Measurements from ENCODE around the gene RGS17.

The RGS17 gene

DNA sequence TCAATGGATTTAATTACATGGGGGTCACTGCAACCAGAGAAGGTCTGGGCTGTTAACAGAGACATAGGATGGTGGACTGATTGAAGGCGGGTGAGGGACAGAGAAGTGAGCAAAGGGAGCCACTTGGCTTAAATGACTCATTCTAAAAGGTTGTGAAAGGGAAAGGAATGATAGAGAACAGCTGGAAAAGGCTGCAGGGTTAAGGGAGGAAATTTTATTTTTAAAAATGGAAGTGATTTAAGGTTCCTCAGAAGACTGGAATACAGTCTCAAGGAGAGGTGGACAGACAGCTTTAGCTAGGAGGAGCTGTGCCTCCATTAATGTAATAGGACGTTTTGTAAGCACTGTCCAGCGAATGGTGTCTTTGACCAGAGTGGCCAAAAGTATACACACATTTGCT, 46.7 kb downstream of the RGS17 start:
- ATAC-seq, result 0 out of 3 replicates have a peak, but pooled peaks have one; percentile 31
- no peak for TF ChIP-seq ZNF8 (CRISPR knock-in tag; IDR thresholded peaks at IDR 0.05)

GRCh38 chr6:153083869-153084268, 47.2 kb downstream of the RGS17 start:
- TF ChIP-seq OSR1 (CRISPR knock-in tag; IDR thresholded peaks at IDR 0.05) (no peak), PATZ1 (CRISPR knock-in tag; IDR thresholded peaks at IDR 0.05; ENCODE audit: borderline replicate concordance) (no peak), SNAI2 (CRISPR knock-in tag; IDR thresholded peaks at IDR 0.05) (no peak), TOX (CRISPR knock-in tag; IDR thresholded peaks at IDR 0.05; ENCODE audit: borderline replicate concordance) (no peak), ZNF8 (CRISPR knock-in tag; IDR thresholded peaks at IDR 0.05) (no peak), ZC3H10 (CRISPR knock-in tag; IDR thresholded peaks at IDR 0.05) (no peak), ZNF565 (CRISPR knock-in tag; conservative IDR thresholded peaks at IDR 0.05; ENCODE audit: low read depth) (no peak)
- TF ChIP-seq, protein P1, sequence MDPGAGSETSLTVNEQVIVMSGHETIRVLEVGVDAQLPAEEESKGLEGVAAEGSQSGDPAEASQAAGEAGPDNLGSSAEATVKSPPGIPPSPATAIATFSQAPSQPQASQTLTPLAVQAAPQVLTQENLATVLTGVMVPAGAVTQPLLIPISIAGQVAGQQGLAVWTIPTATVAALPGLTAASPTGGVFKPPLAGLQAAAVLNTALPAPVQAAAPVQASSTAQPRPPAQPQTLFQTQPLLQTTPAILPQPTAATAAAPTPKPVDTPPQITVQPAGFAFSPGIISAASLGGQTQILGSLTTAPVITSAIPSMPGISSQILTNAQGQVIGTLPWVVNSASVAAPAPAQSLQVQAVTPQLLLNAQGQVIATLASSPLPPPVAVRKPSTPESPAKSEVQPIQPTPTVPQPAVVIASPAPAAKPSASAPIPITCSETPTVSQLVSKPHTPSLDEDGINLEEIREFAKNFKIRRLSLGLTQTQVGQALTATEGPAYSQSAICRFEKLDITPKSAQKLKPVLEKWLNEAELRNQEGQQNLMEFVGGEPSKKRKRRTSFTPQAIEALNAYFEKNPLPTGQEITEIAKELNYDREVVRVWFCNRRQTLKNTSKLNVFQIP (CRISPR knock-in tag; IDR thresholded peaks at IDR 0.05; ENCODE audit: borderline replicate concordance, low read depth), result no peak

GRCh38 chr6:153081914-153082313, 49.2 kb downstream of the RGS17 start:
- ATAC-seq, result no peak
- TF ChIP-seq ZNF8 (CRISPR knock-in tag; IDR thresholded peaks at IDR 0.05) (no peak), ZNF565 (CRISPR knock-in tag; conservative IDR thresholded peaks at IDR 0.05; ENCODE audit: low read depth) (no peak), OSR1 (CRISPR knock-in tag; IDR thresholded peaks at IDR 0.05) (no peak), ZC3H10 (CRISPR knock-in tag; IDR thresholded peaks at IDR 0.05) (no peak)
- TF ChIP-seq, protein P2, sequence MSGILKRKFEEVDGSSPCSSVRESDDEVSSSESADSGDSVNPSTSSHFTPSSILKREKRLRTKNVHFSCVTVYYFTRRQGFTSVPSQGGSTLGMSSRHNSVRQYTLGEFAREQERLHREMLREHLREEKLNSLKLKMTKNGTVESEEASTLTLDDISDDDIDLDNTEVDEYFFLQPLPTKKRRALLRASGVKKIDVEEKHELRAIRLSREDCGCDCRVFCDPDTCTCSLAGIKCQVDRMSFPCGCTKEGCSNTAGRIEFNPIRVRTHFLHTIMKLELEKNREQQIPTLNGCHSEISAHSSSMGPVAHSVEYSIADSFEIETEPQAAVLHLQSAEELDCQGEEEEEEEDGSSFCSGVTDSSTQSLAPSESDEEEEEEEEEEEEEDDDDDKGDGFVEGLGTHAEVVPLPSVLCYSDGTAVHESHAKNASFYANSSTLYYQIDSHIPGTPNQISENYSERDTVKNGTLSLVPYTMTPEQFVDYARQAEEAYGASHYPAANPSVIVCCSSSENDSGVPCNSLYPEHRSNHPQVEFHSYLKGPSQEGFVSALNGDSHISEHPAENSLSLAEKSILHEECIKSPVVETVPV (CRISPR knock-in tag; IDR thresholded peaks at IDR 0.05), result no peak

More at GRCh38 chr6:153083869-153084268, 47.2 kb downstream of the RGS17 start:
- no peak for ATAC-seq

DNA sequence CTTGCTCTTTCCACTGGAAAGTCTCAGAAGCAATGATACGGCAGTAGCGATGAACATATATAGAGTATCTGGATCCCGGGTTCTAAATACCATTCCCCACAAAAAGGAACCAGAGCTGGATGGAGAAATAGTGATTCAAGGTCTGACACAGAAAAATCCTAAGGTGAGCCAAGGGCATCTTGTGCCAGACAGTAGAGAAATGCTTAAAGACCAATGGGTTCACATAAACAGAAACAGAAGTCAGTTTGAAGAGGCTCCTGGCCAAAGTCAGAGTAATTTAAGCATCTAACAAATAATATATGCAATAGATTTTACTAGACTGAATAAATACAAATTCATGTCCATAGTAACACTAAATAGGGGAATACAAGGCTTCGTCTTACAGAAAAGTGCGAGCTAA, 54.7 kb downstream of the RGS17 start:
- TF ChIP-seq ISL1 (CRISPR knock-in tag; IDR thresholded peaks at IDR 0.05) (no peak), TCF4 (CRISPR knock-in tag; IDR thresholded peaks at IDR 0.05; ENCODE audit: borderline replicate concordance) (no peak), ZC3H10 (CRISPR knock-in tag; IDR thresholded peaks at IDR 0.05) (no peak), CSDC2 (CRISPR knock-in tag; IDR thresholded peaks at IDR 0.05) (no peak), ZFP3 (CRISPR knock-in tag; IDR thresholded peaks at IDR 0.05) (no peak), PATZ1 (CRISPR knock-in tag; IDR thresholded peaks at IDR 0.05; ENCODE audit: borderline replicate concordance) (no peak), CREB5 (CRISPR knock-in tag; IDR thresholded peaks at IDR 0.05; ENCODE audit: low read depth) (no peak), BACH2 (CRISPR knock-in tag; IDR thresholded peaks at IDR 0.05; ENCODE audit: borderline replicate concordance) (no peak), OSR1 (CRISPR knock-in tag; IDR thresholded peaks at IDR 0.05) (no peak), ZFP30 (CRISPR knock-in tag; IDR thresholded peaks at IDR 0.05) (no peak)
- TF ChIP-seq, protein P3, sequence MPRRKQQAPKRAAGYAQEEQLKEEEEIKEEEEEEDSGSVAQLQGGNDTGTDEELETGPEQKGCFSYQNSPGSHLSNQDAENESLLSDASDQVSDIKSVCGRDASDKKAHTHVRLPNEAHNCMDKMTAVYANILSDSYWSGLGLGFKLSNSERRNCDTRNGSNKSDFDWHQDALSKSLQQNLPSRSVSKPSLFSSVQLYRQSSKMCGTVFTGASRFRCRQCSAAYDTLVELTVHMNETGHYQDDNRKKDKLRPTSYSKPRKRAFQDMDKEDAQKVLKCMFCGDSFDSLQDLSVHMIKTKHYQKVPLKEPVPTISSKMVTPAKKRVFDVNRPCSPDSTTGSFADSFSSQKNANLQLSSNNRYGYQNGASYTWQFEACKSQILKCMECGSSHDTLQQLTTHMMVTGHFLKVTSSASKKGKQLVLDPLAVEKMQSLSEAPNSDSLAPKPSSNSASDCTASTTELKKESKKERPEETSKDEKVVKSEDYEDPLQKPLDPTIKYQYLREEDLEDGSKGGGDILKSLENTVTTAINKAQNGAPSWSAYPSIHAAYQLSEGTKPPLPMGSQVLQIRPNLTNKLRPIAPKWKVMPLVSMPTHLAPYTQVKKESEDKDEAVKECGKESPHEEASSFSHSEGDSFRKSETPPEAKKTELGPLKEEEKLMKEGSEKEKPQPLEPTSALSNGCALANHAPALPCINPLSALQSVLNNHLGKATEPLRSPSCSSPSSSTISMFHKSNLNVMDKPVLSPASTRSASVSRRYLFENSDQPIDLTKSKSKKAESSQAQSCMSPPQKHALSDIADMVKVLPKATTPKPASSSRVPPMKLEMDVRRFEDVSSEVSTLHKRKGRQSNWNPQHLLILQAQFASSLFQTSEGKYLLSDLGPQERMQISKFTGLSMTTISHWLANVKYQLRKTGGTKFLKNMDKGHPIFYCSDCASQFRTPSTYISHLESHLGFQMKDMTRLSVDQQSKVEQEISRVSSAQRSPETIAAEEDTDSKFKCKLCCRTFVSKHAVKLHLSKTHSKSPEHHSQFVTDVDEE (CRISPR knock-in tag; IDR thresholded peaks at IDR 0.05), result no peak
- TF ChIP-seq, protein P2 (CRISPR knock-in tag; IDR thresholded peaks at IDR 0.05), result no peak
- TF ChIP-seq, protein P1 (CRISPR knock-in tag; IDR thresholded peaks at IDR 0.05; ENCODE audit: borderline replicate concordance, low read depth), result no peak
- ATAC-seq, result no peak

Data from SK-N-SH treated with all-trans-retinoic acid at 6 μM for 48 hours (cell line).